SJCRH30 (cell line): ENCODE measurements around the gene PUM1. TPM values are rescaled to one million over a fixed set of nuclear protein-coding genes. Genes with fewer than 3 reads are reported as not detected.

ENCODE experiments used
- DNase-seq, 2 experiments: peaks; one replicate each; pipeline ENCODE4 v3.0.0-alpha.2; 2015 to 2020
- H3K27ac ChIP-seq: fragments of 250-450 bp; sonication (Bioruptor Pico); 2 replicates; pipeline ENCODE4 v1.5.1; 2020; ENCODE audit warnings: mild to moderate bottlenecking, moderate library complexity
- H3K27me3 ChIP-seq: fragments of 250-450 bp; sonication (Bioruptor Pico); 2 replicates; pipeline ENCODE4 v1.5.1; 2020; ENCODE audit warnings: mild to moderate bottlenecking, moderate library complexity
- H3K36me3 ChIP-seq: fragments of 250-450 bp; sonication (Bioruptor Pico); 2 replicates; pipeline ENCODE4 v1.5.1; 2020; ENCODE audit warnings: mild to moderate bottlenecking, moderate library complexity
- H3K4me1 ChIP-seq: fragments of 250-450 bp; sonication (Bioruptor Pico); 2 replicates; pipeline ENCODE4 v1.5.1; 2020; ENCODE audit warnings: mild to moderate bottlenecking, moderate library complexity
- H3K4me3 ChIP-seq: fragments of 250-450 bp; sonication (Bioruptor Pico); 2 replicates; pipeline ENCODE4 v1.5.1; 2020; ENCODE audit warnings: mild to moderate bottlenecking, moderate library complexity
- H3K9me3 ChIP-seq: fragments of 250-450 bp; sonication (Bioruptor Pico); replicated peaks from 2 replicates; pipeline ENCODE4 v1.5.1; 2020; ENCODE audit warnings: mild to moderate bottlenecking, moderate library complexity
- total RNA-seq: library from RNA; depleted of rRNA; stranded (reverse); fragments of >200 nt; shearing (Covaris generic); gene quantifications from 2 replicates; pipeline ENCODE4 v1.2.3, GENCODE V29; 2014

The PUM1 gene
- total RNA-seq, 1 experiment from 2014 or later = 99.1 TPM

GRCh38 chr1:31027693-31028526 is 37.6 kb downstream of the PUM1 start:
- H3K27me3 ChIP-seq = no peaks in the 10 kb centered on the region
- H3K4me1 ChIP-seq = no peaks in the 10 kb centered on the region
- no peaks in the 10 kb centered on the region for H3K9me3 ChIP-seq
- H3K36me3 ChIP-seq = peaks cover 55% of the 10 kb centered on the region
- H3K27ac ChIP-seq = no peak overlapping the region
- DNase-seq = no peak
- H3K4me3 ChIP-seq = no peak overlapping the region

DNA sequence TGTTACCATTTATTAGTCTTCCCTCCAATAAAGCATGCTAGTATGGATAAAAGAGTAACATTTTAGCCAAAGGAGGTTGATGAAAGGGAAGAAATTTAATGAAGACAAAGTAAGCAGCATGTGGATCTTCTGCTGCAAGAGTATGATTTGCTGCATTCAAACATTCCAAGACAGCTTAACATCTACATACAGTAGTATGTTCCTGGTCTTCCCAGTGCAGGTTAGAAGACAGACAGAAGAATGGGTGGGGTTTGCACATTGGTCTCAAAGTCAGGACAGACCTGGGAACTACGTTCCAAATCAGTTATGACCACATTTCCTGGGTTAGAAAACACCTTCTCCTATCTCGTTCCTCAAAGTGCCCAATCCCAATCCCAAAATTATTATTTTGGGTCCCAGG is 43.3 kb downstream of the PUM1 start:
- Histone ChIP-seq H3K36me3 (peaks cover 63% of the 10 kb centered on the region), H3K4me1 (no peaks in the 10 kb centered on the region), H3K4me3 (no peak overlapping the region), H3K9me3 (no peaks in the 10 kb centered on the region), H3K27ac (no peak overlapping the region), H3K27me3 (no peaks in the 10 kb centered on the region)
- DNase-seq = no peak

- Histone ChIP-seq H3K4me3 (no peak overlapping the region), H3K27ac (no peak overlapping the region), H3K4me1 (no peaks in the 10 kb centered on the region; the same call in 1 of the 2 replicates), H3K27me3 (no peaks in the 10 kb centered on the region), H3K9me3 (0 out of 2 replicates have a peak, but pooled peaks cover 4% of the 10 kb centered on the region), H3K36me3 (peaks cover 61% of the 10 kb centered on the region)
- DNase-seq = no peak
These were observed 45.3 kb downstream of the PUM1 start for GRCh38 chr1:31020007-31020790.

DNA sequence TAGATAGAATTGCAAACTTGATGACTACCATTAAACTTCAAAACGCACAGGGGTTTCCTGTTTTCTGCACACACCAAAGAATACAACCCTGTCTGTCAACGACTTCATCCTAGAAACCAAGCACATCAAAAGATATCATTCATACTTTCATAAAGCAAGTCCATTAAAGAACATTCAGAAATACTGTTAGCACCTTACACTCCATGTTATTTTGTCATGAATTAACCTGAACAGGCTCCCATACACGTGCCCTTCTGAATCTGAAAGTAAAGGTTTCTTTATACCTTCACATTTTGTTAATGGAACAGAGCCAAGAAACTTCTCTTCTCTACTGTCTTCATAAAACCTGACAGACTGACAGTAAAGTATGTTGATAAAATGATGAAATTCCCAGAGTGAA is 46.1 kb downstream of the PUM1 start:
- H3K27me3 ChIP-seq = no peaks in the 10 kb centered on the region
- H3K4me1 ChIP-seq = no peaks in the 10 kb centered on the region; the same call in 1 of the 2 replicates
- 0 out of 2 replicates have a peak, but pooled peaks cover 4% of the 10 kb centered on the region for H3K9me3 ChIP-seq
- no peak for DNase-seq
- peaks cover 65% of the 10 kb centered on the region for H3K36me3 ChIP-seq
- no peak overlapping the region for H3K4me3 ChIP-seq
- H3K27ac ChIP-seq = no peak overlapping the region

- H3K27me3 ChIP-seq = no peaks in the 10 kb centered on the region
- H3K27ac ChIP-seq = no peak overlapping the region
- H3K9me3 ChIP-seq = 0 out of 2 replicates have a peak, but pooled peaks cover 4% of the 10 kb centered on the region
- H3K4me1 ChIP-seq = no peaks in the 10 kb centered on the region; the same call in 1 of the 2 replicates
- no peak overlapping the region for H3K4me3 ChIP-seq
- DNase-seq = no peak
- H3K36me3 ChIP-seq = peaks cover 49% of the 10 kb centered on the region
These were observed 48.6 kb downstream of the PUM1 start for GRCh38 chr1:31016868-31017267.

DNA sequence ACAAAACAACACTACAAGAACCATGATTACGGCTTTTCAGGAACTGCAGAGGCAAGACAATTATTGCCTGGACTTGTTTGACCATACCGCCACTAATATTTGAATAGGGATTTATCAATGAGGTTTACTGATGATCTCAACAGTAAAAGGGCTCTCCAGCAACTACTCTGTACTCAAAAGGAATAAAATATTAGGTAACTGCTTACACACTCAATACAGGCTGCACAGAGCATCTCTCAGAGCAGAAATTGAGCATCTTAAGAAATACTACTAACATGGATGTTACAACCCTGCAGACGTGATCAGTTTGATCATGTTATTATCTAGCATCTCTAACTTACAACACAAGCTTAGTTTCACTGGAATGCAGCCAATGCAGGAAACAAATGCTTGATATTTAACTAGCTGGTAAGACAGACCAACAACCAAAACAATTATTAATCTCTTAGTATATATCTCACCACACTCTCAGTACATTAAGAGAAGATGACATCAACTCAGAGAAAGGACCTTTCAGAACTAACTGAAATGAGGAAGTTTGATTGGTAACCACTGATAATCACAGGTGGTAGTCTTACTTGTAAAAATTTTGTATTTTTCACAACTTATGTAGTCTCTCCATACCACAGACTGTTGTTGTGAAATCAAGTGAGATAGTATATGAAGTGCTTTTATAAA is 52.2 kb downstream of the PUM1 start:
- Histone ChIP-seq H3K36me3 (peaks cover 32% of the 10 kb centered on the region), H3K27ac (no peak overlapping the region)
- DNase-seq = no peak

DNA sequence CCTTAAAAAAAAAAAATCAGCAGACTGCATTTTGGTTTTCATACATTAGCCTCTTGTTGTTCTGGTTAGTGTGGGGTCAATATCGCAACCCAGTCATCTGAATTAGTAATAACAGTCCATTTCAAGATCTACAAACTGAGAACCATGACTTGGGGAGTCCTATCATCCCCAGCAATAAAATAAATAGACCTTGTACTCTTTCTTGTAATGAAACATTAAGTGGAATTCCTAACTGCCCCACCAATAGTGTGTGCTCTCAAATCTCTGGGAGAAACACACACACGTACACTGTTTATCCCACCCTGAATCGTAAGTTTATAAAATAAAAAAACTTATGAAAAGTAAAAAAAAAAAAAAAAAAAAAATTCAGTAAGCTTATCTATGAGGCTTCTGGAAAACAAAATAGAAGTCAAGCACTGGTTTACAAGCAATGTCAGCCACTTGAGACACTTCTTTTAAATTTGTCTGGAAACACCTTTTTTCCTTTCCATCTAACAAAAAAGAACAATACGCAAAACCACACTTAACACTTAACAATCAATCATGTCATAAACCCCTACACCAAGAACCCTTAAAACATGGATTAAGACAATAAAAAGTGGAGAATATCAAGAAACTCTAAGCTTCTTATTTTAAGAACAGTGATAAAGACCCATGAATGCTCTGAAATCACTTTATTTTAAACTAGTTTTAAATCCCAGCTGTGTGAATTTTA is 53.1 kb downstream of the PUM1 start:
- Histone ChIP-seq H3K36me3 (peaks cover 27% of the 10 kb centered on the region), H3K27me3 (no peaks in the 10 kb centered on the region), H3K4me3 (no peak overlapping the region), H3K9me3 (0 out of 2 replicates have a peak, but pooled peaks cover 4% of the 10 kb centered on the region), H3K4me1 (peaks cover 3% of the 10 kb centered on the region; the same call in 1 of the 2 replicates), H3K27ac (no peak overlapping the region)
- DNase-seq = no peak

More for the DNA sequence above, 52.2 kb downstream of the PUM1 start:
- Histone ChIP-seq H3K27me3 (no peaks in the 10 kb centered on the region), H3K9me3 (0 out of 2 replicates have a peak, but pooled peaks cover 4% of the 10 kb centered on the region), H3K4me3 (no peak overlapping the region), H3K4me1 (no peaks in the 10 kb centered on the region; the same call in 1 of the 2 replicates)

DNA sequence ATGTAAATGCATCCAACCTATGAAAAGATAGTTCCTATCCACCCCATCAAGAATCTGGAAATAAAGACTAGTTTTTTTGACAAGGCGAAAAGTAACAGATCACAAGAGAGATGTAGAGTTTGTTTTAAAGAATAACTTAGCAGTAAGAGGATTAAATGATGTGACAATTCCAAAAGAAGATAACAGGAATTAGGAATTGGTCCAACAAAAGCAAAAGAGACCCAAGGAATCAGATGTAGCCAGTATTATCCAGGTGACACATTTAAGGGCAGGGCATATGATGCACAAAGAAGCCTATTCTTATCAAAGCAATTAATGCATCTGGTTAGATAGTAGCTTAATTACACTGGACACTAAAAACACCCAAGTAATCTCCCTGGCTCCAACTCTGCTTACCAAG is 53.8 kb downstream of the PUM1 start:
- no peak overlapping the region for H3K27ac ChIP-seq
- no peak for DNase-seq
- peaks cover 3% of the 10 kb centered on the region; the same call in 1 of the 2 replicates for H3K4me1 ChIP-seq
- peaks cover 27% of the 10 kb centered on the region for H3K36me3 ChIP-seq
- no peak overlapping the region for H3K4me3 ChIP-seq
- 0 out of 2 replicates have a peak, but pooled peaks cover under 1% of the 10 kb centered on the region for H3K9me3 ChIP-seq
- H3K27me3 ChIP-seq = no peaks in the 10 kb centered on the region

DNA sequence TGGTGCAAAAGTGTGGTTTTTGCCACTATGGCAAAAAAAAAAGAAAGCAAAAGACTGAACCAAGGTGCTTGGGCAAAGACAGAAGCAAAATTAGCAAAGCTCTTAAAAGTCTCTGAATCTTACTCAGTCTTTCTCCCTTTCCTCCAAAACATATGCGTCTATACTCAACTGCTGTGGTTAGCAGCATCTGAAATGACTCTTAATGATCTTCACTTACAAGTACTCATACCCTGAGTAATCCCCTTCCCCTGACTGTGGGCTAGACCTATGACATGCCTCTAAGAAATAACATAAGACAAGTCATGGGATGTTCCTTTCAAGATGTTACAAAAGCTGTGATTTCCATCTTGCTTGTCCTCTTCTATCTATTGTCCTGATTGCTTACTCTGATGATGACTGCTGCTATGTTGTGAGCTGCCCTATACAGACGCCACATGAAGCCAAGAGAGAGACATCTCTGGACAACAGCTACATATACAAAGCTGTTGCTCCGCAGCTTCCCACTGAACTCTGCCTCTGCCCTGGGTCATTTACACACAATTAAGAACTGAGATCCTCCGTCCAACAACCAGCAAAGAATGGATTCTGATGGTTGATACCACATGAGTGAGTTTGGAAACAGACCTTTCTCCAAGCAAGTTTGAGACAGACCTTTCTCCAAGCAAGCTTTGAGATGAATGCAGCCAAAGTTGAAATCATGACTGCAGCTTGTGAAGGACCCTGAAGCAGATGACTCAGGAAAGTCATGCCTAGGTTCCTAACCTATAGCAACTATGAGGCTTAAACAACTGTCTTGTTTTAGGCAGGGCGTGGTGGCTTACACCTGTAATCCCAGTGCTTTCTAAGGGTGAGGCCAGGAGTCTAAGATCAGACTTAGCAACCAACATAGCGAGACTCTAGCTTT is 55.2 kb downstream of the PUM1 start:
- peaks cover 3% of the 10 kb centered on the region; the same call in 1 of the 2 replicates for H3K4me1 ChIP-seq
- peaks cover 31% of the 10 kb centered on the region for H3K36me3 ChIP-seq
- DNase-seq = no peak
- H3K9me3 ChIP-seq = no peaks in the 10 kb centered on the region
- H3K27me3 ChIP-seq = no peaks in the 10 kb centered on the region
- H3K4me3 ChIP-seq = no peak overlapping the region
- no peak overlapping the region for H3K27ac ChIP-seq

- no peaks in the 10 kb centered on the region for H3K27me3 ChIP-seq
- peaks cover 50% of the 10 kb centered on the region for H3K36me3 ChIP-seq
- no peaks in the 10 kb centered on the region for H3K9me3 ChIP-seq
- DNase-seq = no peak
- no peak overlapping the region for H3K4me3 ChIP-seq
- no peak overlapping the region for H3K27ac ChIP-seq
- peaks cover 3% of the 10 kb centered on the region; the same call in 1 of the 2 replicates for H3K4me1 ChIP-seq
These were observed 58.0 kb downstream of the PUM1 start for GRCh38 chr1:31007462-31007991.

GRCh38 chr1:31006747-31007146 is 58.8 kb downstream of the PUM1 start:
- H3K4me3 ChIP-seq = no peak overlapping the region
- H3K27ac ChIP-seq = no peak overlapping the region
- H3K27me3 ChIP-seq = no peaks in the 10 kb centered on the region
- H3K4me1 ChIP-seq = peaks cover 3% of the 10 kb centered on the region; the same call in 1 of the 2 replicates
- no peak for DNase-seq
- no peaks in the 10 kb centered on the region for H3K9me3 ChIP-seq
- H3K36me3 ChIP-seq = peaks cover 55% of the 10 kb centered on the region

GRCh38 chr1:31005617-31006166 is 59.8 kb downstream of the PUM1 start:
- Histone ChIP-seq H3K27ac (no peak overlapping the region), H3K36me3 (peaks cover 59% of the 10 kb centered on the region), H3K9me3 (no peaks in the 10 kb centered on the region), H3K27me3 (no peaks in the 10 kb centered on the region), H3K4me3 (no peak overlapping the region), H3K4me1 (peaks cover 3% of the 10 kb centered on the region; the same call in 1 of the 2 replicates)
- DNase-seq = no peak

DNA sequence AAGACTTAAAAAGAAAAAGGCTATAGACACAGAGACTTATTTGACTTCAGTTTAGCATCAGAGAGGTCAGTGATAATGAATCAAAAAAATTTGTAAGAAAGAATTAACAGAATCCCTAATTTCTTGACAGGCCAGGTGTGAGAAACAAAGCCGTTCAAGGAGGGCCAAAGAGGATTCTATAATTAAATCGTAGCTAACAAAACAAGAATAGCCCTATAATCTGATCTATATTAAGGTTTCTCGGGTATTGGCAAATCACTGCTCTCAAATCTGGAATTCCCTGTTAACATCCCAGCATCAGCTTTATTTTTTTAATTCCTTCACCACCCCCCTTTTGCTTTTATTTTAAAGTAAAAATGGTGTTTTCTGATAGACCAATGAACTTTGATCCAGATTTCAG is 60.3 kb downstream of the PUM1 start:
- no peak for DNase-seq
- Histone ChIP-seq H3K4me3 (no peak overlapping the region), H3K4me1 (peaks cover 3% of the 10 kb centered on the region; the same call in 1 of the 2 replicates), H3K27ac (no peak overlapping the region), H3K9me3 (no peaks in the 10 kb centered on the region), H3K27me3 (no peaks in the 10 kb centered on the region), H3K36me3 (peaks cover 64% of the 10 kb centered on the region)
